ENCODE results near the gene MEX3C. TPM values are rescaled to one million over a fixed set of nuclear protein-coding genes. Genes with fewer than 3 reads are reported as not detected.

Gene MEX3C
- total RNA-seq, 4 donors from 2014 or later, result 30.6 to 44.7 (median 33.2) TPM

- no peak overlapping the region for H3K27ac ChIP-seq
- H3K36me3 ChIP-seq, result no peaks in the 10 kb centered on the region
- no peaks in the 10 kb centered on the region for H3K27me3 ChIP-seq
- TF ChIP-seq, protein P1, sequence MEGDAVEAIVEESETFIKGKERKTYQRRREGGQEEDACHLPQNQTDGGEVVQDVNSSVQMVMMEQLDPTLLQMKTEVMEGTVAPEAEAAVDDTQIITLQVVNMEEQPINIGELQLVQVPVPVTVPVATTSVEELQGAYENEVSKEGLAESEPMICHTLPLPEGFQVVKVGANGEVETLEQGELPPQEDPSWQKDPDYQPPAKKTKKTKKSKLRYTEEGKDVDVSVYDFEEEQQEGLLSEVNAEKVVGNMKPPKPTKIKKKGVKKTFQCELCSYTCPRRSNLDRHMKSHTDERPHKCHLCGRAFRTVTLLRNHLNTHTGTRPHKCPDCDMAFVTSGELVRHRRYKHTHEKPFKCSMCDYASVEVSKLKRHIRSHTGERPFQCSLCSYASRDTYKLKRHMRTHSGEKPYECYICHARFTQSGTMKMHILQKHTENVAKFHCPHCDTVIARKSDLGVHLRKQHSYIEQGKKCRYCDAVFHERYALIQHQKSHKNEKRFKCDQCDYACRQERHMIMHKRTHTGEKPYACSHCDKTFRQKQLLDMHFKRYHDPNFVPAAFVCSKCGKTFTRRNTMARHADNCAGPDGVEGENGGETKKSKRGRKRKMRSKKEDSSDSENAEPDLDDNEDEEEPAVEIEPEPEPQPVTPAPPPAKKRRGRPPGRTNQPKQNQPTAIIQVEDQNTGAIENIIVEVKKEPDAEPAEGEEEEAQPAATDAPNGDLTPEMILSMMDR (IDR thresholded peaks at IDR 0.05), result no peak
- TF ChIP-seq POLR2A (IDR thresholded peaks at IDR 0.05), result no peak
- DNase-seq, result no peak
- no peaks in the 10 kb centered on the region for H3K4me1 ChIP-seq
- no peaks in the 10 kb centered on the region for H3K9me3 ChIP-seq
- 97 to 98% methylated on average over 2 of the region's 2 CpGs for WGBS, 2 donors
- H3K4me3 ChIP-seq (replicated peaks in 1 of 3), result no peak overlapping the region
- intact Hi-C loops (cut with DNase I), result no loop called here
Observed at GRCh38 chr18:51157215-51157614, 40.3 kb downstream of the MEX3C start.

DNA sequence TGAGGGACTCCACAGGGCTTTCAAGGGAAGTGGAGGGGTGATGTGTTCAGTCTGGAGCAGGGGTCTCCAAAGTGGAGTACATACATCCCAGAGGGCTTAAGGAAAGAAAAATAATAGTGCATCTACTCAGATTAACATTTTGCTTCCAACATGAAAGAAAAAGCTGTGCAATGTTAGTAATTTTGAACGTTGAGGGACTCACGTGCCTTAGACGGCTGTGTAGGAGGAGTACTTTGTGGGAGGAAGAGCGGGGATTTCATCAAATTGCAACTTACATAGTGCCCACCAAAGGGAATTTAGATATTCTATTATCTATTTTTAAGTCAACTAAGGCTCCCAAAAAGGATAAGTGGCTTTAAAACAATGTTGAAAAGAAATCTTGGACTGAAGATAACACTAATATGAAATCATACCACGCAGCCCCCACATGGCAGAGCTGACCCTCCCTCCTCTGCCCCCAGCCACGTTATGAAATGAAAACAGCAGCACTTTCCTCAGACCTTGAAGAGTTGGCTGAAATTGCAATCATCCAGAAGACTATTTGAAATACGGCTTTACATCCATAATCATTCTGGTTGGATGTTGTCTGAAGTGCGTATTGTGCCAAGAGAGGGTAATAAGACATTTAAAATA lies 42.9 kb downstream of the MEX3C start:
- intact Hi-C loops (cut with DNase I), result no loop called here
- no peak for DNase-seq

GRCh38 chr18:51153659-51154371 lies 43.7 kb downstream of the MEX3C start:
- H3K27me3 ChIP-seq, result no peaks in the 10 kb centered on the region
- no peak for DNase-seq
- H3K4me1 ChIP-seq, result no peaks in the 10 kb centered on the region
- intact Hi-C loops (cut with DNase I), result no loop called here
- H3K27ac ChIP-seq, result no peak overlapping the region
- 71 to 72% methylated on average over 16 to 19 of the region's 19 CpGs for WGBS, 2 donors
- H3K4me3 ChIP-seq (replicated peaks in 1 of 3), result no peak overlapping the region
- TF ChIP-seq, protein P1 (IDR thresholded peaks at IDR 0.05), result no peak
- no peak for TF ChIP-seq POLR2A (IDR thresholded peaks at IDR 0.05)
- no peaks in the 10 kb centered on the region for H3K9me3 ChIP-seq
- no peaks in the 10 kb centered on the region for H3K36me3 ChIP-seq

More for the DNA sequence above, 42.9 kb downstream of the MEX3C start:
- TF ChIP-seq, protein P1 (IDR thresholded peaks at IDR 0.05), result no peak
- no peak for TF ChIP-seq POLR2A (IDR thresholded peaks at IDR 0.05)
- Histone ChIP-seq H3K36me3 (no peaks in the 10 kb centered on the region), H3K4me3 (replicated peaks in 1 of 3) (no peak overlapping the region), H3K27ac (no peak overlapping the region), H3K27me3 (no peaks in the 10 kb centered on the region), H3K9me3 (no peaks in the 10 kb centered on the region), H3K4me1 (no peaks in the 10 kb centered on the region)
- 71 to 72% methylated on average over 8 of the region's 8 CpGs for WGBS, 2 donors

GRCh38 chr18:51151568-51152511 lies 45.6 kb downstream of the MEX3C start:
- WGBS, 2 donors, result 84 to 86% methylated on average over 23 to 26 of the region's 26 CpGs
- H3K27me3 ChIP-seq, result no peaks in the 10 kb centered on the region
- no peak for DNase-seq
- no peaks in the 10 kb centered on the region for H3K9me3 ChIP-seq
- no peaks in the 10 kb centered on the region for H3K36me3 ChIP-seq
- no peak overlapping the region for H3K27ac ChIP-seq
- H3K4me1 ChIP-seq, result no peaks in the 10 kb centered on the region
- no peak overlapping the region for H3K4me3 ChIP-seq (replicated peaks in 1 of 3)
- intact Hi-C loops (cut with DNase I), result no loop called here
- TF ChIP-seq, protein P1 (IDR thresholded peaks at IDR 0.05), result no peak
- no peak for TF ChIP-seq POLR2A (IDR thresholded peaks at IDR 0.05)

Data from thyroid gland (tissue), 4 donors.